Measurements from ENCODE around the gene NCBP1.
"Not testable (repeated sequence)": the region's sequence is repeated elsewhere in the genome, so short reads cannot be mapped to it uniquely, and the experiment has no call there.

NCBP1 gene

DNA sequence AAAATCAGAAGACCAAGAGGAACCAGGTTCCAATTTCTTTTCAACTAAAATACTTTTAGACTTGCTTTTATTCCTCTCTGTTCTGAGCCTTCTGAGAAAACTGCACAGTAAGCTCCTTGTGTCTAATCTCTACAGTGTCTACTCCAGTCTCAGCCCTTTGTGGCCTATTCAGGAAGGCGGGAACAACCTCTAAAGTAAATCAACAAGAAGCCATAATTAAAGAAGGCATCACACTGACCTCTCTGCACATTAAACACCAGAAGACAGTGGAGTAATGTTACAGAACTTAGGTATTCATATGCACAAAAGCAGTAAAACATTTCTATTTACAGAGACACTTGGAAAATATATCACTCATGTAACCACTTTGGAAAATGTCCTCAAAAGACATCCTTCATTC lies 48.6 kb downstream of the NCBP1 start:
- DNase-seq = no peak

- no peak for DNase-seq
These were observed 55.0 kb downstream of the NCBP1 start for GRCh38 chr9:97688654-97689053.

GRCh38 chr9:97689401-97690180 lies 56.0 kb downstream of the NCBP1 start:
- DNase-seq = no peak

- no peak for DNase-seq
These were observed 61.1 kb downstream of the NCBP1 start for GRCh38 chr9:97694769-97695168.

- DNase-seq = no peak
These were observed 61.8 kb downstream of the NCBP1 start for GRCh38 chr9:97695390-97695789.

DNA sequence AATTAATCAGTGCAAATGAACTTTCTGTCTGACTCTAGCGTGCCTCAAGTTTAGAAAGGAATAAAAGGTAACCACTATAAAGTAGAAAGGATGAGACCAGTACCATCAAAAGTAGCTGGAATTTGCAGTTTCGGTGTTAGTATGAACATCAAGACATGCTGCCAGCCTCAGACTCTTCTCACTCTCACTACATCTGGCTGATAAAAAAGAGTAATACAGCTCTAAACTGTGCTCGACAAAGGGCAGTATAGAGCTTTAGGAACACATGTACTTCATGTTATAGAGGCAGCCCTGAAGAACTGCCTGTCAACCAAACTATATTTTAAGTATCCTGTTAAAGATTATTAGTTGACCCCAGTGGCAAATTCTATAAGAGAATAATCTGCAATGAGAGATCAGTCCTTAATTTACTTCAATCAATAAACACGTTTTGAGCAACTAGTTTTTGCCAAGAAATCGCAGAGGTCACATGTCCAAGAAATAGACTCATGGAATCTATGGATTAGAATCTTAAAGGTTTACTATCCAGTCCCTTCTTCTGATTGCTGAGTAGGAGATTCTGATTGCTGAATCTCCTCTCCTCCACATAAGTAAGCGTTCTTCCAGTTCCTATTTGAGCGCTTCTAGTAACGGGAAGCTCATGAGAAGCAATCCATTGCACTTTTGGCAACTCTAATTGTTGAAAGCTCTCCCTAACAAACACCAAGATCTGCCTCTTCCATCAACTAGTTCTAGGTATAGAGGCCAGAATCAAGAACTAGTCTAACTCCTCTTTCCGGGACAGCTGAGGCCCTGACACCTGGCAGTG lies 62.6 kb downstream of the NCBP1 start:
- no peak for DNase-seq

GRCh38 chr9:97696803-97697601 lies 63.4 kb downstream of the NCBP1 start, which contains the start of gene XPA:
Gene XPA (minus strand): TSS chr9:97697340. CDS start chr9:97697292, 48 bp downstream.
- peak; percentile 93 for DNase-seq

DNA sequence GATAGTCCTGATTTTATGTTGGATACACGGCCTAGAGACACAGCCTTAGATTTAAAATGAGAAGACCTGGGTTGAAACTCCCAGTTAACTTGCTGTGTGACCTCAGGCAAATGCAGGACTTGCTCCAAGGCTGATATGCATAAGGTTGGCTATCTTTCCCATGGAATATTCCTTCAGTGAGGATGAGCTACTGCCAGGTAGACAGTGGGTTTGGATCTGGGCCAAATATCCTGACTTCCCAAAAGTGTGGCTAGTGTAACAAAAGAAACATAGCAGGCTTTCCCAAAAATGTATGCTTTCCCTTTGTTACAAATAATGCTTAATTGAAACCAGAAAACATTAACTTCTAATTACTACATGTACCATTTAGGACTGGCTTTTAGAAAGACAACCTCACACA lies 64.2 kb downstream of the NCBP1 start:
- DNase-seq = no peak

DNA sequence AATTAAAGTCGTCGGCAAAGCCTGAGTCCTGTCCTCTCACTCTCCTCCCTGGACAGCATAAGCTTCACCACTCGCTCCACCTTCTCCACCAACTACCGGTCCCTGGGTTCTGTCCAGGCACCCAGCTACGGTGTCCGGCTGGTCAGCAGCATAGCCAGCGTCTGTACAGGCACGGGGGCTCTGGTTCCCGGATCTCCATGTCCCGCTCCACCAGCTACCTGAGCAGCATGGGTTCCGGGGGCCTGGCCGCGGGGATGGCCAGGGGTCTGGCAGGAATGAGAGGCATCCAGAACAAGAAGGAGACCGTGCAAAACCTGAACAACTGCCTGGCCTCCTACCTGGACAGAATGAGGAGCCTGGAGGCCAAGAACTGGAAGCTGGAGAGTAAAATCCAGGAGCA lies 65.2 kb downstream of the NCBP1 start:
- DNase-seq = no peak

GRCh38 chr9:97699281-97699680 lies 65.7 kb downstream of the NCBP1 start:
- not testable (repeated sequence) for DNase-seq

GRCh38 chr9:97699824-97700223 lies 66.2 kb downstream of the NCBP1 start:
- not testable (repeated sequence) for DNase-seq

GRCh38 chr9:97703437-97704344 lies 70.1 kb downstream of the NCBP1 start:
- DNase-seq = peak; percentile 36

DNA sequence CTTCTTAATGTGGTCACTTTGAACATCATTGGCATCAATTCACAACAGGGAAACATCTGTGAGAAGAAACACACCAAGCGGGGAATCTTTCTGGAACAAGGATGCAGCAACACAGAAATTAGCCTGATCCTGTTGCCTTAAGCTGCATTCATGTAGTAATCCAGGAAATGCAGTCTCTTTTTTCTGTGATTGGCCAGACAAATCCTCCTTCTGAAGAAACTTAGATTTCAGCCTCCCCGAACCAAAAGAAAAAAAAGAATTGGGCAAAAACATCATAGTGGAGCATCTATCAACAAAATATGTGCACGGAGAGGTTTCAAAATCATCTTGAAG lies 70.7 kb downstream of the NCBP1 start:
- no peak for DNase-seq

DNA sequence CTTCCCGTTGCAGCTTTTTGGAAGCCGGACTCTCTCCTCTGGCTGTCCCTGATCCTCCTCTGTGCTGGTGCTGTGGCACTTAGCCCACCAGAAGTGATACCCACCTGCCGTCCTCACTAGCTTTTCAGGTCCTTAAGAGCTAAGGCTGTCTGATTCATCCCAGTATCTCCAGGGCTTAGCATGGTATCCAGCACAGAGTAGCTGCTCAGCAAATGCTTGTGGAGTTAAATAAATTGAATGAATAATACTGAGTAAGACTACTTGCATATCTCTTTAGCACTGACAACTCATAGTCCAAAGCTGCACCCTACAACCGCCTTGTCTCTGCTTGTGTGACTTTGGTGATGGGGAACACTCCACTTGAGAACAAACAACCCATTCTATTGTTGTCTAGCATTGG lies 71.2 kb downstream of the NCBP1 start:
- no peak for DNase-seq

DNA sequence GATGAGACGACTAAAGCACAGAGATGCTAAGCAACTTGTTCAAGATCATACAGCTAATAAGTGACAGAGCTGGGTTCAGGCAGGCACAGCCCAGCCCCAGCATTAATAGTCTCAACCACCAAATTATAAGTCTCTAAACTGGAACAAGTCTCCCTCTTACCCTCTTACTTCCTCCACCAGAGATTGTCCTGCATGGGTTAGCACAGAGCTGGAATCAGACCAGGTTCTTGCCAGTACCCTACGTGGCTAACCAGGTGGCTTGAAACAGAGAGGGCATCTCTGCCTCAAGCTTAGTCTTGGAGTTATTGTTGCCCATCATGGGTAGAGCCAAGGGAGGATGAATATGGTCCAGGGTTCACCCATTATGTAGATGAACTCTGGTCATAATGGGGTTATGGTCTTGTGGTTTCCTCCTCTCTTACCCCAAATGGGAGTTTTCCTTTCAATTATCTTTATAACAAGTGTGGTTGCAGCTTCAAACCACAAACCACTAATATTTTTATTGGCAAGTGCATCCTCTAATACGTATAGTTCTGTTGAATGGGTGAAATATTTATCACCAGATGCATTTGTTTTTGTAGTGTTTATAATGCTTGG lies 71.8 kb downstream of the NCBP1 start:
- DNase-seq = no peak

DNA sequence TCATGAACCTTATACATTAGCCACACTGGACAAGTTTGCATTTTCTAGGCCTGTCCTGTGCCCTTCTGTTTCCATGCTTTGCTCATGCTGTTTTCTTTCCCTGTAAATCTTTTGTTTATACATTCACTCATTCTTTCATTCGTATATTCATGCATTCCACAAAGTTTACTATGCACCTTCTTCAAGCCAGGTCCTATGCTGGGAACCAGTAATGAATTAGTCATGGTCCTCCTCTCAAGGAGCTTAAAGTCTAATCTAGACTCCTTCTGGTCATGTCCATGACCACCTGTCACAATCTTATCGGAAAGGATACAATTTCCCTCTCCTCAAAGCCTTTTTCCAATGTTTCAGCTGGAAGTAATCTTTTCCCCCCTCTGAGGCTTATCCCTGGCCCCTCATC lies 72.6 kb downstream of the NCBP1 start:
- no peak for DNase-seq

DNA sequence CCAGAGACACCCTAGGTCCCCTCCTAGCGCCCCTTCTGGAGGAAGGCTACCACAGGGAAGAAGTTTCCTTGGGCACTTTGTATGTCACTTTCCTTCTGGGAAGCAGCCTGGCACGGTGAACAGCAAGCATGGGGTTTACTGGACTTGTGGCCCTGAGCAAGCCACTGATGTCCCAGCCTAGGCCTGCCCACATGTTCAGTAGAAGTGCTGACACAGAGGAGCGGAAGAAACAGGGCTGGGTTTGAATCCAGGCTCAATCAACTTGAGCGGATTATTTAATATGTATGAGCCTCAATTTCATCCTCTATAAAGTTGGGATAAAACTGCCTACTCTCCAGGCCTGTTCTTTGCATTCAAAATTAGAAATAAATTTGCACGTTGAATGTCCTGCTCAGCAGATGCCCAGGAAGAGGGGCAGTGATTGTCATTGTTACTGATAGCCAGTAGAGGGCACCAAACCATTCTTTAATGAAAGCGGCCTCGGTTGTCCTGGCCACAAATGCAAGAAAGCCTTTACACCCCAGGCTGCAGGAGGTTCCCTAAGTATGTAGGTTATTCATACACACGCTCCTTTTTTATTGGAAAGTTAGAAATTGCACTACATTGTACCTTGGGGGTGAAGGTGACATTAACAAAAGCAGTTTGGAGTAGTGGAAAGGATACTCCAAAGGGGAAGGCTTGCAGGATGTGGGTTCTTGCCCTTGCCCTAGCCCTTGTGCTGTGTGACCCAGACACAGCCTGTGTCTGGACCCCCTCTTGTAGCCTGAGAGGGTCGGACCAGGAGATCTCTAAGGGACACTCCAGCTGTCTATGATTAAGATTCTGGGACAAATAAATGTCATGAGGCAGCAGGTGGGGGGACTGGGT lies 77.0 kb downstream of the NCBP1 start:
- DNase-seq = peak; percentile 59

GRCh38 chr9:97711223-97711626 lies 77.6 kb downstream of the NCBP1 start:
- DNase-seq = no peak

- DNase-seq = peak; percentile 9
These were observed 80.8 kb downstream of the NCBP1 start for GRCh38 chr9:97714435-97714834.

- no peak for DNase-seq
These were observed 84.2 kb downstream of the NCBP1 start for GRCh38 chr9:97717866-97718265.

GRCh38 chr9:97721396-97721795 lies 87.8 kb downstream of the NCBP1 start:
- DNase-seq = no peak

Data from GDM1 (cell line).